GM19467 (cell line): ENCODE data around the gene PIP4P1.
"Not testable (repeated sequence)": the region's sequence is repeated elsewhere in the genome, so short reads cannot be mapped to it uniquely, and the experiment has no call there.

Experiments used
- ATAC-seq: cut with Tn5 transposase; IDR thresholded peaks from one replicate; pipeline ENCODE4 v1.9.1; 2021; ENCODE audit warnings: mild to moderate bottlenecking, moderate library complexity; ENCODE audit not compliant: unreplicated experiment

Gene PIP4P1

GRCh38 chr14:20477211-20477876, 16.1 kb upstream of the PIP4P1 start:
- ATAC-seq: no peak

DNA sequence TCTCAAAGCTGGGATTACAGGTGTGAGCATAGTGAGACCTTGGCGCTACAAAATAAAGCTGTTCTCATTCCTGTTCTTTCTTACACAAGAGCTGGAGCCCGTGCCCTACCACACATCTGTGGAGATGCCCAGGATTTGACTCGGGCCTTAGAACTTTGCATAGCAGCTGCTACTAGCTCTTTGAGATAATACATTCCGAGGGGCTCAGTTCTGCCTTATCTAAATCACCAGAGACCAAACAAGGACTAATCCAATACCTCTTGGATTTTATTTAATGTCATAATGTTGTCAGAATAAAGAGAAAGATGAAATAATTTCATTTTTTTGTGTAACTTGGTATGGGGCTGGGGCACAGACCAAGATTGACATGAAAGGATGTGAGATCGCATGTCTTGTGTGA, 15.5 kb upstream of the PIP4P1 start:
- ATAC-seq: no peak

DNA sequence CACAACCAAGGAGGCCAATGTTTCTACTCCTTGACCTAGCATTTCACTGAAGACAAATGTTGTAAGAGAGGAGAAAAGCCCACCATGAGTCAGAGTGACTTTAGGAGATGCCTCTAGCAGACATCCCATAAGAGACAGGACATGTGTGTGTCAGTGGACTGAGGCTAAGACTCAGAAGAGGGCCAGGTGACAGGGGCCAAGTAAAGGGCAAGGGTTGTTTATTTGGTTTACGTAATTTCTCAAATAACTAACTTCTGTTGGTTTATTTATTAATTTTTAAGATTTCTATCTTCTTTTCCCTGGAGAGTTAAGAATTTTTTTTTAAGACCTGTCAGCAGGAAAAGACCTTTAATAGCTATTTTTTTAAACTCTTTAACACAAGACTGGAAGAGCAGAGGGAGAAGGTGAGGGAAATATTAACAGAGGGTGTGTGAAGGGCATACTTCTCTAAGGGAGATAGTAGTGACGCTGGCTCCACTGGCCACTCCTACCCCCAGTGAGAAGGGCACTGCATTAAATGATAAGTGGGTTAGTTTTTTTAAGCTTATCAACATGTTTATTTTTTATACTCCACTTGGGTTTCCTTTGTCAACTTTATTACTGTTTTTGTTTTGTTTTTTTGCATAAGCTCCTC, 11.4 kb upstream of the PIP4P1 start:
- ATAC-seq: no peak

- no peak for ATAC-seq
These were observed 9.3 kb upstream of the PIP4P1 start for GRCh38 chr14:20470603-20470901.

GRCh38 chr14:20469890-20470602, 8.8 kb upstream of the PIP4P1 start:
- peak; percentile 26 for ATAC-seq

GRCh38 chr14:20469242-20469889, 8.1 kb upstream of the PIP4P1 start, which contains the start of gene PNP:
Gene PNP, plus strand, starts transcription at chr14:20469406. Its CDS starts 119 bp downstream, at chr14:20469525.
- ATAC-seq: peak; percentile 95

GRCh38 chr14:20468764-20469241, 7.6 kb upstream of the PIP4P1 start:
- no peak for ATAC-seq

DNA sequence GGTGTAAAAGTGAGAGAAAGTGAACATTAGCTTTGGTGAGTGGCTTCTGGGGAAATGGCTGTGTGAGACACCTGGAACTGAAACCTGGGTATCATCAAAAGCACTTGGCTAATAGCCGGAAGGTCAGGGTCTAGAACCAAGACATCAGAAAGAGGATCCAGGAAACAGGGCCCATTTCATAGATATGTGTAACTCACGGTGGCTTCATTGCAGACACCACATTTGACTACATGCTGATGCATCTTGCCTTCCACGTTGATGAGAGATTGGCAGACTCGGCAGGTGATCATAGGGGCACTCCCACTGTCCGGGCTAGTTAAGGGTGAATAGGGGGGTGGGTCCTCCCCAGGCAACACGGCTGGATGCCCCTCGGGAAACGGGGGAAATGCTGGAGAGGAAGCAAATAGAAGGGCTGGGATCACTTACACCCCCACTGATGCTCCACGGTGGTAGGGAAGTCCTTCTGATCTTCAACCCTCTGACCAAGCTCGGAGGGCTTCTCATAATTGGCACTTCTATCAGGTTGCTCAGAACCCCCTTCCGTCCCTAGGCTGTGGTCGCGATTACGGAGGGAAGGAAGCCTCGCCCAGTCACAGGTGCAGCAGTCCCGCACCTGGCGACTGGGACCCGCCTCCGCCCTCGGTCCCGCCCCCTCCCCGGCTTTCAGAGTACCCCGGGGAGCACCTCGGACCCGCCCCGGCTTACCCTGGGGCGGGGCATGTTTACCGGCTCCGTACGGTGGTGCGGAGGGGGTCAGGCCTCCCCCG, 593 bp downstream of the PIP4P1 start:
- ATAC-seq: peak; percentile 2

DNA sequence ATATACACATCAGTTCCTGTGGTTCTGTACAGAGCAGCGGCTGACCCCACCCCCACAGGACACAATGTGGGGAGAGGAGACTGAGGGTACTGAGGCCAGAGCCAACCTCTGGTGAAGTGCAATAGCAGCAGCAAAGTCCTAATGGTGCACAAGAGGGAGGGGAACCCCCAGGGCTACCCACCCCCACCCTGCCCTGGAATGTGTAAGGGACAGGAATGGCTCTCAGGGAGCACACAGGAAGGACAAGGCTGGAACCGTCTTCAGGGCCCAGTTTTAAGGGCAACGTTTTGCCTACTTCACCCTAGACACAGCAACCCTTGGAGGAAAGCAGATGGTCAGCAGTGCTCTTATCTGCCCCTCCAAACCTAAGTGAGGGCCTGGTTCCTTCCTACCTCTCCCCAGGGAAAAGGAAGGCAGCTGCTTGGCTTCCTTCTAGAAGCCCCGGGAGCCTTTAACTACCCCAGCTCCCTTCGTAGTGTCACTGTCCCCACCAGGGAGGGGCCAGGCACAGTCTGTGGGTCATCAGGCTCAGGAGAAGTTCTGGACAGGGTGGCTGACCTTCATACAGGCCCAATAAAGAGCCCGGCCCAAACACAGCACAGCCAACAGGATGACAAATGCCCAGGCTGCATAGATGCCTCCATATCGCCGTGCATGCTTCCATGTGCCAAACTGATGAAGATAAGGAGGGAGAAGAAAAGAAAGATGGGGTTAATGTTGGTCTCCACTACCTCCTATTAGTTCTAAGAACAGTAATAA, 3.0 kb downstream of the PIP4P1 start:
- no peak for ATAC-seq

GRCh38 chr14:20456971-20457370, 4.3 kb downstream of the PIP4P1 start:
- ATAC-seq: no peak

DNA sequence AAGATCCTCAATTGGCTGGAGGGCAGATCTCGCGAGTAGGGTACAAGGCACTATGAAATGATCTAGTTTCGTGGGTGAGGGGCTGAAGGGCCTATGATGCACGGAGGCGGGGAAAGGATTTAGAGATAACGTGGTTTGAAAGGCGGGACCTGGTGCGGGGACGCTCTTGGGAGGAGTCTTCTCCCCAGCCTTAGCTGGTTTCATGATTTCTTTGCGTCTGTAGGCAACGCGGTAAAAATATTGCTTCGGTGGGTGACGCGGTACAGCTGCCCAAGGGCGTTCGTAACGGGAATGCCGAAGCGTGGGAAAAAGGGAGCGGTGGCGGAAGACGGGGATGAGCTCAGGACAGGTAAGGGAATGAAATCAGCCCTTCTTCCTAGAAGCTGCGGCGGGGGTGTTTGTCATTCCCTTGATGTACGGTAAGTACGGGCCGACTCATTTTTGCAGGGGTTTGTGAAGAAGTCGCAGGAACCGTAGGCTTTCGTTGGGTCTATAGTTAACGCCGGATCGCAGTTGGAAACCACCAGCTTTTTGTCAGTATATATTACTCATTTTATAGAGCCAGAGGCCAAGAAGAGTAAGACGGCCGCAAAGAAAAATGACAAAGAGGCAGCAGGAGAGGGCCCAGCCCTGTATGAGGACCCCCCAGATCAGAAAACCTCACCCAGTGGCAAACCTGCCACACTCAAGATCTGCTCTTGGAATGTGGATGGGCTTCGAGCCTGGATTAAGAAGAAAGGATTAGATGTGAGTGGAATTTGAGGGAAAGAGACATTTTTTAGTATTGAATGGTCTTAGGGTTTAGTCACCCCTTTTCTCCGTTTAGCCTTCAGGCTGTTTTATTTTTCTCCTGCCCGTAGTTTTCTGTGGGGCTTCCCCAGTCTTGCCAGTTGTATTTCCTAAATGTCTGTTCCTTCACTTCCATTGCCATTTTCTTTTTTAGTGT, 5.6 kb downstream of the PIP4P1 start:
- ATAC-seq: peak; percentile 36

GRCh38 chr14:20454516-20455354, 6.5 kb downstream of the PIP4P1 start, which contains the start of the genes APEX1 and OSGEP:
Gene APEX1, plus strand, starts transcription at chr14:20455226. Its CDS starts 420 bp downstream, at chr14:20455646.
Gene OSGEP, minus strand, starts transcription at chr14:20454812. Its CDS starts 129 bp downstream, at chr14:20454683.
- peak; percentile 82 for ATAC-seq

- ATAC-seq: not testable (repeated sequence)
These were observed 8.4 kb downstream of the PIP4P1 start for GRCh38 chr14:20452831-20453230.

DNA sequence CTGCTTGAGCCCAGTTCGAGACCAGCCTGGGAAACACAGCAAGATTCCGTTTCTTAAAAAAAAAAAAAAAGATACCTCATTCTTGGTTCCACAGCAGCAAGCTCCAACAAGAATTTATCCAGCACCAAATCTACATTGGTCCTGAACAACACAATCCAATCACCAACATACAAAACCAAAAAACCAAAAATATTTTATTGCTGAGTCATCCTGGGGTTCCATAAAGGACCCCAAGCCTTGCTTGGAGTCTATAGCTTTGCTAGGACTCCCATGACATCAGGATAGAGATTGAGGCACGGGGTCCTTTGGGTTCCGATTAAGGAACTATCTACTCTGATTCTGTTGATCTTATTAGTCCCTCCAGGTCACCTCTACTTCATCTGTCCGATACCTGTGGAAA, 14.3 kb downstream of the PIP4P1 start:
- ATAC-seq: no peak

DNA sequence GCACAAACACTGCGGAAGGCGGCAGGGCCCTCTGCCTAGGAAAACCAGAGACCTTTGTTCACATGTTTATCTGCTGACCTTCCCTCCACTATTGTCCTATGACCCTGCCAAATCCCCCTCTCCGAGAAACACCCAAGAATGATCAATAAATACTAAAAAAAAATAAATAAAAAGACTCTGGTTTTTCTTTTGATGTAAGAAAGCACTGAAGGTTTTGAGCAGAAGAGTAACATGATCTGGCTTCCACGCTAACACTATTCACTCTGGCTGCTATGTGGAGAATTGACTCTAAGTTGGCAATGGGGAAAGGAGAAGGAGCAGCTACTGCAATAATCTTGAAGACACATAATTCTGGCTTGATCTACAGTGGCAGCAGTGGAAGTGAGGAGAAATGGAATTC, 17.6 kb downstream of the PIP4P1 start:
- ATAC-seq: not testable (repeated sequence)

- no peak for ATAC-seq
These were observed 19.8 kb downstream of the PIP4P1 start for GRCh38 chr14:20441461-20441860.

DNA sequence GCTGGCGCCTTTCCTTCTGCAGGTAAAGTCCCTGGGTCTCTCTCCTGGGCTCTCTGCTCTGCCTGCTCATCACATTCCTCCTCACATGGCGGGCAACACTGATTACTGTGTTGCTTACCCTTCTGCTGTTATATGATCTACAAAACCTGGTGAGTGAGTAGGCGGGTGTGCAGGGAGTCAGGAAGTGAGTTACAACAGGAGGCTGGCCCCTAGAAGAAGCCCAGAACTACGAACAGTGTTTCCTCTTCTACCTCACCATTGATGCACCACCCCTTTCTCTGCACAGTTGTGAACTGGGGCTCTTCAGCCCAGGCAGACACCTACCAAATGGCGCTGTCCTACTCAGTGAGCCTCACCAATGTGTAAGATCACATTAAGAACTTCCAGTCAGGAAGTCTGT, 20.4 kb downstream of the PIP4P1 start:
- ATAC-seq: peak; percentile 89

GRCh38 chr14:20440465-20440864, 20.8 kb downstream of the PIP4P1 start:
- ATAC-seq: no peak
